MM.1S (cell line): ENCODE measurements around the gene CCSER1.

Experiments
- DNase-seq: peaks from one replicate; pipeline ENCODE4 v3.0.0-alpha.2; 2015
- H2AFZ ChIP-seq: fragments of 300-600 bp; sonication (generic); 2 replicates; pipeline ENCODE4 v1.6.0; 2016; ENCODE audit warnings: antibody characterized with exemption, low read length
- H3F3A ChIP-seq: fragments of 300-600 bp; sonication (generic); 2 replicates; pipeline ENCODE4 v1.6.1; 2016; ENCODE audit warnings: mild to moderate bottlenecking, antibody characterized with exemption, low read length, moderate library complexity, mixed read lengths; ENCODE audit not compliant: insufficient read depth
- H3K27ac ChIP-seq: fragments of 300-600 bp; sonication (generic); 2 replicates; pipeline ENCODE4 v1.5.1; 2016; ENCODE audit warnings: mild to moderate bottlenecking, low read length
- H3K27me3 ChIP-seq: fragments of 300-600 bp; sonication (generic); replicated peaks from 2 replicates; pipeline ENCODE4 v1.6.0; 2016; ENCODE audit warnings: low read length; ENCODE audit not compliant: insufficient read depth
- H3K36me3 ChIP-seq: fragments of 300-600 bp; sonication (generic); replicated peaks from 2 replicates; pipeline ENCODE4 v1.6.1; 2016; ENCODE audit warnings: mild to moderate bottlenecking, low read length, mixed read lengths; ENCODE audit not compliant: insufficient read depth
- H3K4me1 ChIP-seq: fragments of 300-600 bp; sonication (generic); 2 replicates; pipeline ENCODE4 v1.6.1; 2016; ENCODE audit warnings: low read length, mixed read lengths
- H3K4me2 ChIP-seq: fragments of 300-600 bp; sonication (generic); 2 replicates; pipeline ENCODE4 v1.6.0; 2016; ENCODE audit warnings: low read depth, low read length
- H3K4me3 ChIP-seq: fragments of 300-600 bp; sonication (generic); 2 replicates; pipeline ENCODE4 v1.5.1; 2016; ENCODE audit warnings: low read length, mixed read lengths
- H3K79me2 ChIP-seq: fragments of 300-600 bp; sonication (generic); 2 replicates; pipeline ENCODE4 v1.6.1; 2016; ENCODE audit warnings: mixed run types, low read length, mixed read lengths
- H3K9ac ChIP-seq: fragments of 300-600 bp; sonication (generic); 2 replicates; pipeline ENCODE4 v1.6.1; 2016; ENCODE audit warnings: low read length, mixed read lengths
- H3K9me2 ChIP-seq: fragments of 300-600 bp; sonication (generic); replicated peaks from 2 replicates; pipeline ENCODE4 v1.6.1; 2016; ENCODE audit warnings: mild to moderate bottlenecking, low read length, mixed read lengths; ENCODE audit not compliant: insufficient read depth
- H3K9me3 ChIP-seq: fragments of 300-600 bp; sonication (generic); replicated peaks from 2 replicates; pipeline ENCODE4 v1.6.1; 2016; ENCODE audit warnings: mild to moderate bottlenecking, low read length, mixed read lengths; ENCODE audit not compliant: insufficient read depth
- H4K20me1 ChIP-seq: fragments of 300-600 bp; sonication (generic); 2 replicates; pipeline ENCODE4 v1.6.1; 2016; ENCODE audit warnings: mild to moderate bottlenecking, low read length, moderate library complexity, mixed read lengths; ENCODE audit not compliant: insufficient read depth
- EZH2 ChIP-seq: fragments of 300-600 bp; sonication (generic); optimal IDR thresholded peaks from 2 replicates; pipeline ENCODE3; 2017; ENCODE audit warnings: low read depth, mild to moderate bottlenecking, antibody characterized with exemption, low read length, mixed read lengths
- EZH2phosphoT487 ChIP-seq: fragments of 300-600 bp; sonication (generic); IDR thresholded peaks from 2 replicates; pipeline ENCODE4 v1.6.1; 2018; ENCODE audit warnings: antibody characterized with exemption, low read length
- TF ChIP-seq, protein P1 (sequence below): fragments of 300-600 bp; sonication (generic); IDR thresholded peaks from 2 replicates; pipeline ENCODE4 v1.5.1; 2016; ENCODE audit warnings: antibody characterized with exemption, low read length, mixed read lengths

CCSER1 gene

DNA sequence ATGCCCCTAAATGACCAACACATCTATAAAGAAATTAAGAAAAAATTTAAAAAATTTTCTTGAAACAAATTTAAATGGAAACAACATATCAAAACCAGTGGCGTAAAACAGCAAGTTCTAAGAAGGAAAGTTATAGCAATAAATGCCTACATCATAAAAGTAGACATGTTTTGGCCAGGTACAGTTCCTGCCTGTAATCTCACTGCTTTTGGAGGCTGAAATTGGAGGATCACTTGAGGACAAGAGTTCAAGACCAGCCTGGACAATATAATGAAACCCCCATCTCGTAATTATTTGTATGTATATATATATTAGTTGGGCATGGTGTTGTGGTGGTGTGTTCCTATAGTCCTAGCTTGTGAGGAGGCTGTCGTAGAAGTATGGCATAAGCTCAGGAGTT, 1504.1 kb downstream of the CCSER1 start:
- no peaks in the 10 kb centered on the region for H3K4me1 ChIP-seq
- no peak overlapping the region for H3K4me3 ChIP-seq
- no peaks in the 10 kb centered on the region for H4K20me1 ChIP-seq
- no peaks in the 10 kb centered on the region for H3F3A ChIP-seq
- DNase-seq = no peak
- H3K9me2 ChIP-seq = no peaks in the 10 kb centered on the region
- no peak overlapping the region for H3K4me2 ChIP-seq
- no peak overlapping the region for H2AFZ ChIP-seq
- H3K36me3 ChIP-seq = no peaks in the 10 kb centered on the region
- H3K9me3 ChIP-seq = no peaks in the 10 kb centered on the region
- H3K27ac ChIP-seq = no peak overlapping the region
- H3K9ac ChIP-seq = no peak overlapping the region
- no peaks in the 10 kb centered on the region for H3K27me3 ChIP-seq
- TF ChIP-seq, protein P1, sequence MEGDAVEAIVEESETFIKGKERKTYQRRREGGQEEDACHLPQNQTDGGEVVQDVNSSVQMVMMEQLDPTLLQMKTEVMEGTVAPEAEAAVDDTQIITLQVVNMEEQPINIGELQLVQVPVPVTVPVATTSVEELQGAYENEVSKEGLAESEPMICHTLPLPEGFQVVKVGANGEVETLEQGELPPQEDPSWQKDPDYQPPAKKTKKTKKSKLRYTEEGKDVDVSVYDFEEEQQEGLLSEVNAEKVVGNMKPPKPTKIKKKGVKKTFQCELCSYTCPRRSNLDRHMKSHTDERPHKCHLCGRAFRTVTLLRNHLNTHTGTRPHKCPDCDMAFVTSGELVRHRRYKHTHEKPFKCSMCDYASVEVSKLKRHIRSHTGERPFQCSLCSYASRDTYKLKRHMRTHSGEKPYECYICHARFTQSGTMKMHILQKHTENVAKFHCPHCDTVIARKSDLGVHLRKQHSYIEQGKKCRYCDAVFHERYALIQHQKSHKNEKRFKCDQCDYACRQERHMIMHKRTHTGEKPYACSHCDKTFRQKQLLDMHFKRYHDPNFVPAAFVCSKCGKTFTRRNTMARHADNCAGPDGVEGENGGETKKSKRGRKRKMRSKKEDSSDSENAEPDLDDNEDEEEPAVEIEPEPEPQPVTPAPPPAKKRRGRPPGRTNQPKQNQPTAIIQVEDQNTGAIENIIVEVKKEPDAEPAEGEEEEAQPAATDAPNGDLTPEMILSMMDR = no peak
- TF ChIP-seq EZH2phosphoT487 (no peak), EZH2 (no peak)
- H3K79me2 ChIP-seq = no peaks in the 10 kb centered on the region

DNA sequence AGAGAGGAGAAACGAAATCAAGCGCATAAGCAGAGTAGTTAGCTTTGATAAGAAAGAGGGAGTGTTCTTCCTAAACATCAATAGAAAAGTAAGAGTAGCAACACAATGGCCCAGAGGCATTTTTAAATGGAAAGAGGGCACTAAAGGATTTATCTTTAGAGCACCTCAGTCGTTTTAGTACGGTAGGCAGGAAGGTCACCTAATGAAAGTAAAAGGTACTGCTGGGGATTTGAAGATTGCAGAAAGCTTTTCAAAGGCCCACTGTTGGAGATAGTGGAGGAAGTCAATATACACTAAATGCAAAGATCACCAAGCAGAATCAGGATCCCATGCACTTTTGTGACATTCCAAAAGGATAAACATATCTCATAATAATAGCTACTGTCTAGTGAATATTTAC, 1508.9 kb downstream of the CCSER1 start:
- Histone ChIP-seq H2AFZ (no peak overlapping the region), H3K9me3 (no peaks in the 10 kb centered on the region), H3K4me2 (no peak overlapping the region), H3K36me3 (no peaks in the 10 kb centered on the region), H3K9me2 (no peaks in the 10 kb centered on the region), H3F3A (no peaks in the 10 kb centered on the region), H3K79me2 (no peaks in the 10 kb centered on the region), H3K4me1 (no peaks in the 10 kb centered on the region), H3K9ac (no peak overlapping the region), H3K27me3 (no peaks in the 10 kb centered on the region), H3K4me3 (no peak overlapping the region), H3K27ac (no peak overlapping the region), H4K20me1 (no peaks in the 10 kb centered on the region)
- no peak for DNase-seq
- TF ChIP-seq EZH2 = no peak
- TF ChIP-seq, protein P1 = no peak
- TF ChIP-seq EZH2phosphoT487 = no peak
